ENCODE data around the gene NANOS2. TPM values are rescaled to one million over a fixed set of nuclear protein-coding genes. Genes with fewer than 3 reads are reported as not detected.

The NANOS2 gene
- total and polyA plus RNA-seq, 2 of the 13 experiments (the other 11 are each of a cell fraction or from before 2014, with no cell fraction given) = not detected

- Histone ChIP-seq H3K9ac (ENCODE audit: insufficient read depth, low read depth, low read length) (peak overlapping the region; percentile 79), H3K9me3 (ENCODE audit: low read length) (no peaks in the 10 kb centered on the region), H3K27me3 (ENCODE audit: control insufficient read depth in 1 of 2, insufficient read depth in 2 of 2, low read length in 2 of 2) (peaks cover 0 to 3% of the 10 kb centered on the region in 2 experiments; a peak in 2 of 5 replicates), H3K79me2 (ENCODE audit: insufficient read depth, low read length) (peaks cover 17% of the 10 kb centered on the region), H3K4me3 (replicated peaks in 1 of 3; ENCODE audit: insufficient read depth in 1 of 3, low read depth in 2 of 3, low read length in 3 of 3) (peak overlapping the region; percentile 50 to 83 (median 66)), H4K20me1 (ENCODE audit: insufficient read depth, low read length) (no peaks in the 10 kb centered on the region), H3K36me3 (replicated peaks in 1 of 2; ENCODE audit: control insufficient read depth in 1 of 2, insufficient read depth in 2 of 2, low read length in 2 of 2) (peaks cover 1 to 13% of the 10 kb centered on the region in 2 experiments; a peak in 3 of 5 replicates), H3K4me2 (ENCODE audit: low read depth, low read length) (peak overlapping the region; percentile 91), H3K4me1 (ENCODE audit: insufficient read depth, low read length) (peaks cover 40% of the 10 kb centered on the region), H3K27ac (ENCODE audit: extremely low read length, insufficient read depth, low read length) (peak overlapping the region; percentile 42), H2AFZ (ENCODE audit: low read length) (no peak overlapping the region)
- ATAC-seq (peak; percentile 85), FAIRE-seq (peak; percentile 92), DNase-seq (ENCODE audit: low spot score) (peak; percentile 94)
- intact Hi-C loops (cut with micrococcal nuclease; ENCODE audit: unreplicated experiment) (no loop called here), in situ Hi-C loops (cut with HindIII; ENCODE audit: extremely low pct_ligation_motif_present, low pct_unique_long_range_greater_than_20kb) (loop anchor here (10.0 kb wide), 1 partner anchor 172 kb away; no protein-coding TSS in a partner anchor)
- ChIA-PET POLR2A (interaction anchor here (0.7 to 3.4 kb wide), 16 partner anchors 8 to 173 kb away, joined by 3 to 24 read pairs (median 4); partner anchors contain the start of genes CCDC61, FOXA3, IRF2BP1 and SIX5), CTCF (ENCODE audit: low intra/inter-chr PET ratio, low total read pairs) (interaction anchor here (1.6 kb wide), 1 partner anchor 19 kb away, joined by 4 read pairs; no protein-coding TSS in a partner anchor)
- 28% methylated on average over 18 of the region's 73 CpGs for WGBS (ENCODE audit: low lambda C conversion rate)
- BruUV-seq (replicated peaks) = no TSS peak
- TF ChIP-seq MIER3 (CRISPR knock-in tag; IDR thresholded peaks at IDR 0.05; ENCODE audit: borderline replicate concordance) (0 out of 2 replicates have a peak, but pooled peaks have one; percentile 6), SOX6 (IDR thresholded peaks at IDR 0.05) (no peak), SOX6 (CRISPR knock-in tag; IDR thresholded peaks at IDR 0.05) (peak; percentile 27; the same call in 1 of the 2 replicates), ZBTB25 (CRISPR knock-in tag; IDR thresholded peaks at IDR 0.05) (peak; percentile 58; the same call in 1 of the 2 replicates), POLR2G (IDR thresholded peaks at IDR 0.05; ENCODE audit: low read depth, low read length) (peak; percentile 83), SMAD1 (CRISPR knock-in tag; IDR thresholded peaks at IDR 0.05; ENCODE audit: borderline replicate concordance, low read depth) (0 out of 2 replicates have a peak, but pooled peaks have one; percentile 39), HES4 (CRISPR knock-in tag; IDR thresholded peaks at IDR 0.05; ENCODE audit: borderline replicate concordance) (peak; percentile 23; the same call in 1 of the 2 replicates), RBM39 (IDR thresholded peaks at IDR 0.05; ENCODE audit: low read depth, low read length, poor library complexity, severe bottlenecking) (peak; percentile 51), PHF20 (CRISPR knock-in tag; IDR thresholded peaks at IDR 0.05) (peak; percentile 53; the same call in 1 of the 2 replicates), ZNF10 (CRISPR knock-in tag; IDR thresholded peaks at IDR 0.05; ENCODE audit: borderline replicate concordance, low read depth) (no peak), GABPB1 (CRISPR knock-in tag; IDR thresholded peaks at IDR 0.05) (peak; percentile 70; the same call in 1 of the 2 replicates), HMG20B (CRISPR knock-in tag; conservative IDR thresholded peaks at IDR 0.05) (0 out of 2 replicates have a peak, but pooled peaks have one; percentile 25), ZBTB7B (CRISPR knock-in tag; IDR thresholded peaks at IDR 0.05) (peak; percentile 13; the same call in 1 of the 2 replicates), ZNF547 (CRISPR knock-in tag; IDR thresholded peaks at IDR 0.05) (peak; percentile 84), ARNT2 (CRISPR knock-in tag; IDR thresholded peaks at IDR 0.05; ENCODE audit: low read depth) (0 out of 2 replicates have a peak, but pooled peaks have one; percentile 20), MXD3 (CRISPR knock-in tag; IDR thresholded peaks at IDR 0.05) (no peak), REPIN1 (CRISPR knock-in tag; IDR thresholded peaks at IDR 0.05; ENCODE audit: borderline replicate concordance, low read depth) (0 out of 2 replicates have a peak, but pooled peaks have one; percentile 9), KMT2A (CRISPR knock-in tag; IDR thresholded peaks at IDR 0.05) (peak; percentile 35; the same call in 1 of the 2 replicates), GATA4 (IDR thresholded peaks at IDR 0.05; ENCODE audit: borderline replicate concordance, low read depth) (0 out of 2 replicates have a peak, but pooled peaks have one; percentile 26)
These were observed 11.6 kb downstream of the NANOS2 start for GRCh38 chr19:45902651-45903625.

Measured in HepG2 (cell line).